OCI-LY3 (cell line): ENCODE measurements around the gene CIT.

Experiments used
- H2AFZ ChIP-seq: fragments of 200-600, 300-600 bp; shearing (Covaris generic); 2 replicates; pipeline ENCODE4 v1.6.0; 2014; ENCODE audit warnings: antibody characterized with exemption, low read depth, low read length
- H3K27ac ChIP-seq: fragments of 200-600, 300-600 bp; sonication (generic); 2 replicates; pipeline ENCODE4 v1.5.1; 2014; ENCODE audit warnings: mild to moderate bottlenecking, low read length, moderate library complexity, mixed read lengths
- H3K27me3 ChIP-seq: fragments of 200-600, 300-600 bp; sonication (generic); 2 replicates; pipeline ENCODE4 v1.6.1; 2014; ENCODE audit warnings: low read depth, low read length, mixed read lengths
- H3K36me3 ChIP-seq: fragments of 200-600, 300-600 bp; sonication (generic); replicated peaks from 2 replicates; pipeline ENCODE3; 2014; ENCODE audit warnings: low read depth, low read length, mixed read lengths
- H3K4me1 ChIP-seq: fragments of 300-600, 200-600 bp; sonication (generic); 2 replicates; pipeline ENCODE4 v1.6.1; 2014; ENCODE audit warnings: low read length, mixed read lengths
- H3K4me2 ChIP-seq: fragments of 200-600, 300-600 bp; sonication (generic); 2 replicates; pipeline ENCODE4 v1.6.1; 2014; ENCODE audit warnings: low read length, mixed read lengths
- H3K4me3 ChIP-seq: fragments of 300-600, 200-600 bp; sonication (generic); 2 replicates; pipeline ENCODE4 v1.5.1; 2014; ENCODE audit warnings: antibody characterized with exemption, mild to moderate bottlenecking, low read length, moderate library complexity
- H3K79me2 ChIP-seq: fragments of 300-600, 200-600 bp; shearing (Covaris generic); 2 replicates; pipeline ENCODE4 v1.6.1; 2014; ENCODE audit warnings: mild to moderate bottlenecking, low read length, mixed read lengths
- H3K9ac ChIP-seq: fragments of 300-600, 200-600 bp; shearing (Covaris generic); 2 replicates; pipeline ENCODE4 v1.6.0; 2014; ENCODE audit warnings: mild to moderate bottlenecking, low read length, moderate library complexity
- H3K9me3 ChIP-seq: fragments of 200-600, 300-600 bp; shearing (Covaris generic); 2 replicates; pipeline ENCODE4 v1.6.1; 2014; ENCODE audit warnings: low read length, mixed read lengths; ENCODE audit not compliant: insufficient read depth
- H4K20me1 ChIP-seq: fragments of 200-600, 300-600 bp; sonication (generic); 2 replicates; pipeline ENCODE4 v1.6.1; 2016; ENCODE audit warnings: low read length, mixed read lengths; ENCODE audit not compliant: insufficient read depth
- EZH2phosphoT487 ChIP-seq: fragments of 200-600 bp; shearing (Covaris generic); IDR thresholded peaks from 2 replicates; pipeline ENCODE4 v1.6.1; 2018; ENCODE audit warnings: antibody characterized with exemption, mixed run types, low read depth
- TF ChIP-seq, protein P1 (sequence below): fragments of 200-600, 300-600 bp; sonication (generic); IDR thresholded peaks from 2 replicates; pipeline ENCODE4 v1.5.1; 2014; ENCODE audit warnings: antibody characterized with exemption, low read length, low read depth

Gene CIT, protein sequence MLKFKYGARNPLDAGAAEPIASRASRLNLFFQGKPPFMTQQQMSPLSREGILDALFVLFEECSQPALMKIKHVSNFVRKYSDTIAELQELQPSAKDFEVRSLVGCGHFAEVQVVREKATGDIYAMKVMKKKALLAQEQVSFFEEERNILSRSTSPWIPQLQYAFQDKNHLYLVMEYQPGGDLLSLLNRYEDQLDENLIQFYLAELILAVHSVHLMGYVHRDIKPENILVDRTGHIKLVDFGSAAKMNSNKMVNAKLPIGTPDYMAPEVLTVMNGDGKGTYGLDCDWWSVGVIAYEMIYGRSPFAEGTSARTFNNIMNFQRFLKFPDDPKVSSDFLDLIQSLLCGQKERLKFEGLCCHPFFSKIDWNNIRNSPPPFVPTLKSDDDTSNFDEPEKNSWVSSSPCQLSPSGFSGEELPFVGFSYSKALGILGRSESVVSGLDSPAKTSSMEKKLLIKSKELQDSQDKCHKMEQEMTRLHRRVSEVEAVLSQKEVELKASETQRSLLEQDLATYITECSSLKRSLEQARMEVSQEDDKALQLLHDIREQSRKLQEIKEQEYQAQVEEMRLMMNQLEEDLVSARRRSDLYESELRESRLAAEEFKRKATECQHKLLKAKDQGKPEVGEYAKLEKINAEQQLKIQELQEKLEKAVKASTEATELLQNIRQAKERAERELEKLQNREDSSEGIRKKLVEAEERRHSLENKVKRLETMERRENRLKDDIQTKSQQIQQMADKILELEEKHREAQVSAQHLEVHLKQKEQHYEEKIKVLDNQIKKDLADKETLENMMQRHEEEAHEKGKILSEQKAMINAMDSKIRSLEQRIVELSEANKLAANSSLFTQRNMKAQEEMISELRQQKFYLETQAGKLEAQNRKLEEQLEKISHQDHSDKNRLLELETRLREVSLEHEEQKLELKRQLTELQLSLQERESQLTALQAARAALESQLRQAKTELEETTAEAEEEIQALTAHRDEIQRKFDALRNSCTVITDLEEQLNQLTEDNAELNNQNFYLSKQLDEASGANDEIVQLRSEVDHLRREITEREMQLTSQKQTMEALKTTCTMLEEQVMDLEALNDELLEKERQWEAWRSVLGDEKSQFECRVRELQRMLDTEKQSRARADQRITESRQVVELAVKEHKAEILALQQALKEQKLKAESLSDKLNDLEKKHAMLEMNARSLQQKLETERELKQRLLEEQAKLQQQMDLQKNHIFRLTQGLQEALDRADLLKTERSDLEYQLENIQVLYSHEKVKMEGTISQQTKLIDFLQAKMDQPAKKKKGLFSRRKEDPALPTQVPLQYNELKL (N-terminal part only)

DNA sequence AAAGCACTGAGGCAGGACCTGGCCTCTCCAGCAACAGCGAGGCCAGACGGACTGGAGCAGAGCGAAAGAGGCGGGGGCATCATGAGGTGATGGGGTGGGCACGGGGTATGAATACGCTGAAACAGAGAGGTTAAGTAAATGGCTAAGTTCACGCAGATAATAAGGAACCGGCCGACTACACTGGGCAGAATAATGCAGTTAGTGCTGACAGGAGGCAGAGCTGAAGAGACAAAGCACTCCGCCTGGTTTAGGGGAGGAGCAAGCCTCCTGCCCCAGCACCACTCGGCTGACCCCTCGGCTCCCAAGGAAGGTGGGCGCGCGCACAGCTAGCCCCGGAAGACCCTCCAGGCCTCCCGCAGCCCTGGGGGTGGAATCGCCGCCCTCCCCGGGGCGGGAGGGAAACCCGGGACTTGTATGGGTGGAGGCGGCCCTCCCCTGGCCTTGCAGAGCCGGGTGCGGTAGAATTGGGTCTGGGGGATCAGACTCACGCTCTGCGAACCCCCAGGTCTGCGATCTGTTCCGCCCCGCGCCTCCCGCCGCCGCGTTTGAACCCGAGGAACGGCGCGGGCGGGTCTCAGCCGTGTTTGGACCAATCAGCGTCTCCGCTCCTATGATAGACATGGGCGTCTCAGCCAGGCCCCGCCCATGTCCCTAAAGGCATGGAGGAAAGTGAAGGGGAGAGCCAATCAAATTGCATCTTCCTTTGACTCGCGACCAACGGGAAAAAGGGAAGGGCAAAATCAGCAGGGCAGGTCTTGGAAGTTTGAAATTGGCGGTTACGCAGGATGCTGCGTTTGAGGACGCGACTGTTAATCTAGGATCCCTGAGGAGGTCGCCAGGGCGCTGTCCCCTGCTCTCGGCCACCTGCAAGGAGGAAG lies at the start of gene CIT:
CIT (minus strand) TSS at position 560 of the 878 bp plus-strand sequence. CDS start 1,152 bp downstream, outside the sequence.
- peaks cover 4% of the 10 kb centered on the region; the same call in 1 of the 2 replicates for H3K27me3 ChIP-seq
- peaks cover 10% of the 10 kb centered on the region; the same call in 1 of the 2 replicates for H3K4me1 ChIP-seq
- peak within 1 kb of the TSS; percentile 99 for H2AFZ ChIP-seq
- H3K4me2 ChIP-seq: peak within 1 kb of the TSS; percentile 89
- H3K27ac ChIP-seq: no peak within 1 kb of the TSS; the same call in 1 of the 2 replicates
- peaks cover 4% of the 10 kb centered on the region for H3K79me2 ChIP-seq
- H4K20me1 ChIP-seq: no peaks in the 10 kb centered on the region
- TF ChIP-seq EZH2phosphoT487: no peak
- TF ChIP-seq, protein P1, sequence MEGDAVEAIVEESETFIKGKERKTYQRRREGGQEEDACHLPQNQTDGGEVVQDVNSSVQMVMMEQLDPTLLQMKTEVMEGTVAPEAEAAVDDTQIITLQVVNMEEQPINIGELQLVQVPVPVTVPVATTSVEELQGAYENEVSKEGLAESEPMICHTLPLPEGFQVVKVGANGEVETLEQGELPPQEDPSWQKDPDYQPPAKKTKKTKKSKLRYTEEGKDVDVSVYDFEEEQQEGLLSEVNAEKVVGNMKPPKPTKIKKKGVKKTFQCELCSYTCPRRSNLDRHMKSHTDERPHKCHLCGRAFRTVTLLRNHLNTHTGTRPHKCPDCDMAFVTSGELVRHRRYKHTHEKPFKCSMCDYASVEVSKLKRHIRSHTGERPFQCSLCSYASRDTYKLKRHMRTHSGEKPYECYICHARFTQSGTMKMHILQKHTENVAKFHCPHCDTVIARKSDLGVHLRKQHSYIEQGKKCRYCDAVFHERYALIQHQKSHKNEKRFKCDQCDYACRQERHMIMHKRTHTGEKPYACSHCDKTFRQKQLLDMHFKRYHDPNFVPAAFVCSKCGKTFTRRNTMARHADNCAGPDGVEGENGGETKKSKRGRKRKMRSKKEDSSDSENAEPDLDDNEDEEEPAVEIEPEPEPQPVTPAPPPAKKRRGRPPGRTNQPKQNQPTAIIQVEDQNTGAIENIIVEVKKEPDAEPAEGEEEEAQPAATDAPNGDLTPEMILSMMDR: no peak
- H3K4me3 ChIP-seq: peak within 1 kb of the TSS; percentile 85
- H3K9ac ChIP-seq: peak within 1 kb of the TSS; percentile 82
- no peaks in the 10 kb centered on the region for H3K9me3 ChIP-seq
- peaks cover 9% of the 10 kb centered on the region for H3K36me3 ChIP-seq

DNA sequence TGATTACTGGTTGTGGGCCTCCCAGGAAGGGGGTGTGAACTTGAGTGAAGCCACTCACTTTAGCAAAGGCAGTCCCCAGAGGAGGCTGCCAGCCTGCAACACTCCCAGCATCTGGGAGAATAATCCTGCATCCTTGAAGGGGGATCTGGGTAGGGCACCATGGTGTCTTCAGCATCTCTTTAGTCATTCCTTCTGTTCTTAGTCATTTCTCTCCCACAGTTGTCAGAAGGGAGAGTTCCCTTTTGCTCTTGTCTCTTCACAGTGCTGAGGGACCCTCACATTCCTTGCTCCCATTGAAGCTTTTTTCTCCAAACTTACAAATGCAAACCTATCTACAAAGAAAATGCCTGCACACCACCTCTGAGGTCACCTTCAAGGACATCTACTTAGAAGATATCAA lies 48.1 kb upstream of the CIT start:
- no peak for TF ChIP-seq EZH2phosphoT487
- TF ChIP-seq, protein P1: no peak
- H2AFZ ChIP-seq: no peak overlapping the region
- H3K4me2 ChIP-seq: no peak overlapping the region
- H3K9ac ChIP-seq: no peak overlapping the region
- no peaks in the 10 kb centered on the region for H3K36me3 ChIP-seq
- H3K79me2 ChIP-seq: no peaks in the 10 kb centered on the region
- H3K27me3 ChIP-seq: peaks cover 14% of the 10 kb centered on the region
- no peaks in the 10 kb centered on the region for H3K9me3 ChIP-seq
- H3K27ac ChIP-seq: no peak overlapping the region
- H4K20me1 ChIP-seq: no peaks in the 10 kb centered on the region
- no peak overlapping the region for H3K4me3 ChIP-seq
- no peaks in the 10 kb centered on the region for H3K4me1 ChIP-seq

DNA sequence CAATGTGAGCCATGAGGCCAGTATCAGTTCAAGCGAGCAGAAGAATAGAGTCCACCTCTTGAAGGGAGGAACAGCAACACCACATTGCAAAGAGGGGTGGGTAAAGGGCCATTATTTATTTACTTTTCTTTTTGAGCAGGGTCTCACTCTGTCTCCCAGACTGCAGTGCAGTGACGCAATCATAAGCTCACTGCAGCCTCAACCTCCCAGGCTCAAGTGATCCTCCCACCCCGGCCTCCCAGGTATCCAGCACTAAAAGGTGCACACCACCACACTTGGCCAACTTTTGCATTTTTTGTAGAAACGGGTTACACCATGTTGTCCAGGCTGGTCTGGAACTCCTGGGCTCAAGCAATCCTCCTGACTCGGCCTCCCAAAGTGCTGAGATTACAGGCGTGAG lies 42.9 kb upstream of the CIT start:
- no peaks in the 10 kb centered on the region for H3K4me1 ChIP-seq
- no peaks in the 10 kb centered on the region for H3K79me2 ChIP-seq
- H3K9ac ChIP-seq: no peak overlapping the region
- no peaks in the 10 kb centered on the region for H3K36me3 ChIP-seq
- H3K4me2 ChIP-seq: no peak overlapping the region
- peaks cover 12% of the 10 kb centered on the region for H3K27me3 ChIP-seq
- no peak overlapping the region for H3K27ac ChIP-seq
- H3K9me3 ChIP-seq: no peaks in the 10 kb centered on the region
- H4K20me1 ChIP-seq: no peaks in the 10 kb centered on the region
- no peak overlapping the region for H3K4me3 ChIP-seq
- no peak overlapping the region for H2AFZ ChIP-seq
- TF ChIP-seq EZH2phosphoT487: no peak
- TF ChIP-seq, protein P1: no peak
